ENCODE results near the gene SAMD14.

Gene SAMD14

DNA sequence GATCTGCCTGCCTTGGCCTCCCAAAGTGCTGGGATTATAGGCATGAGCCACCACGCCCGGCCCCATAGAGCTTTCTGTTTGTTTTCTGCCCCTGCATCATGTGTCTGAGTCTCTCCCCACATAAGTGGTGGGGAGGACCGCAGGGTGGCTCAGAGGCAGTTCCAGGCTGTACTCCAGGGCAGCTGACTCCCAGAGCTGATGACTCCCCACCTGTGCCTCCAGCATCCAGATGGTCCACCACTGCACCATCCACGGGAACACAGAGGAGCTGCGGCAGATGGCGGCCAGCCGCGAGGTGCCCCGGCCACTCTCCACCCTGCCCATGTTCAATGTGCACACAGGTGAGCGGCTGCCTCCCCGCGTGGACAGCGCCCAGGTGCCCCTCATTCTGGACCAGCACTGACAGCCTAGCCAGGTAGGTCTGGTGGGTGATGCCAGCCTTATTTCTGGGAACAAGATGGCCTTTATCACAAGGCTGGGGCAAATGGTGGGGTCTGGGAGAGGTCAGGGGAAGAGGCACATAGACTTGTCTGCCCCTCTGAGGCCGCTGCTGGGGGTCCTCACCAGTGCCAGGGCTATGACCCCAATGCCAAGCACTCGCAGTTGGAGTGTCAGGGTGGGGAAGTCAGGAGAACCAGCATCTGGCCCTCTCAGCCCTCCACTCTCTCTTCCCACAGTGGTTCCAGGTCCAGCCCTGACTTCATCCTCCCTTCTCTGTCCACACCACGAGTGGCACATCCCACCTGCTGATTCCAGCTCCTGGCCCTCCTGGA is 45.3 kb upstream of the SAMD14 start:
- H3K4me1 ChIP-seq = peaks cover 7% of the 10 kb centered on the region
- no peaks in the 10 kb centered on the region for H3K36me3 ChIP-seq (ENCODE audit: control insufficient read depth, insufficient read depth, low read length)
- H3K9ac ChIP-seq = no peak overlapping the region
- TF ChIP-seq, protein P1, sequence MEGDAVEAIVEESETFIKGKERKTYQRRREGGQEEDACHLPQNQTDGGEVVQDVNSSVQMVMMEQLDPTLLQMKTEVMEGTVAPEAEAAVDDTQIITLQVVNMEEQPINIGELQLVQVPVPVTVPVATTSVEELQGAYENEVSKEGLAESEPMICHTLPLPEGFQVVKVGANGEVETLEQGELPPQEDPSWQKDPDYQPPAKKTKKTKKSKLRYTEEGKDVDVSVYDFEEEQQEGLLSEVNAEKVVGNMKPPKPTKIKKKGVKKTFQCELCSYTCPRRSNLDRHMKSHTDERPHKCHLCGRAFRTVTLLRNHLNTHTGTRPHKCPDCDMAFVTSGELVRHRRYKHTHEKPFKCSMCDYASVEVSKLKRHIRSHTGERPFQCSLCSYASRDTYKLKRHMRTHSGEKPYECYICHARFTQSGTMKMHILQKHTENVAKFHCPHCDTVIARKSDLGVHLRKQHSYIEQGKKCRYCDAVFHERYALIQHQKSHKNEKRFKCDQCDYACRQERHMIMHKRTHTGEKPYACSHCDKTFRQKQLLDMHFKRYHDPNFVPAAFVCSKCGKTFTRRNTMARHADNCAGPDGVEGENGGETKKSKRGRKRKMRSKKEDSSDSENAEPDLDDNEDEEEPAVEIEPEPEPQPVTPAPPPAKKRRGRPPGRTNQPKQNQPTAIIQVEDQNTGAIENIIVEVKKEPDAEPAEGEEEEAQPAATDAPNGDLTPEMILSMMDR (IDR thresholded peaks at IDR 0.05) = no peak
- no peak overlapping the region for H3K4me3 ChIP-seq (ENCODE audit: low read depth, low read length)
- no peaks in the 10 kb centered on the region for H3K27me3 ChIP-seq (ENCODE audit: control insufficient read depth, insufficient read depth, low read length)
- no peaks in the 10 kb centered on the region for H3K79me2 ChIP-seq
- H3K4me2 ChIP-seq (ENCODE audit: low read length) = no peak overlapping the region
- H2AFZ ChIP-seq = no peak overlapping the region
- no peak overlapping the region for H3K27ac ChIP-seq
- H3K9me3 ChIP-seq (ENCODE audit: control insufficient read depth, low read length) = no peaks in the 10 kb centered on the region

DNA sequence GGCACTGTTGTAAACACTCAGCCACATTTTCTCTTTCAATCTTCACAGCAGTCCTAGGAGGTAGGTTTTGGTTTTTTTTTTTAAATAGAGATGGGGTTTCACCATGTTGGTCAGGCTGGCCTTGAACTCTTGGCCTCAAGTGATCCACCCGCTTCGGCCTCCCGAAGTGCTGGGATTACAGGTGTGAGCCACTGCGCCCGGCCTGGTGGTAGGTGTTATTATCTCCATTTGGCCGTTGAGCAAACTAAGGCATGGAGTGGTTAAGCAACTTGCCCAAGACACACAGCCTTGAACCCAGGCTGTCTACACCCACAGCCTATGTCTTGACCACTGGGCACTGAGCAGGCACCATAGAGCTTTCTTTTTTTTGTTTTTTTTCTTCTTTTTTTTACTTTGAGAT is 44.5 kb upstream of the SAMD14 start:
- no peaks in the 10 kb centered on the region for H3K9me3 ChIP-seq (ENCODE audit: control insufficient read depth, low read length)
- H3K27ac ChIP-seq = no peak overlapping the region
- TF ChIP-seq, protein P1 (IDR thresholded peaks at IDR 0.05) = no peak
- H2AFZ ChIP-seq = no peak overlapping the region
- no peak overlapping the region for H3K4me2 ChIP-seq (ENCODE audit: low read length)
- H3K4me1 ChIP-seq = peaks cover 7% of the 10 kb centered on the region
- no peaks in the 10 kb centered on the region for H3K79me2 ChIP-seq
- no peak overlapping the region for H3K4me3 ChIP-seq (ENCODE audit: low read depth, low read length)
- H3K36me3 ChIP-seq (ENCODE audit: control insufficient read depth, insufficient read depth, low read length) = no peaks in the 10 kb centered on the region
- H3K9ac ChIP-seq = no peak overlapping the region
- no peaks in the 10 kb centered on the region for H3K27me3 ChIP-seq (ENCODE audit: control insufficient read depth, insufficient read depth, low read length)

DNA sequence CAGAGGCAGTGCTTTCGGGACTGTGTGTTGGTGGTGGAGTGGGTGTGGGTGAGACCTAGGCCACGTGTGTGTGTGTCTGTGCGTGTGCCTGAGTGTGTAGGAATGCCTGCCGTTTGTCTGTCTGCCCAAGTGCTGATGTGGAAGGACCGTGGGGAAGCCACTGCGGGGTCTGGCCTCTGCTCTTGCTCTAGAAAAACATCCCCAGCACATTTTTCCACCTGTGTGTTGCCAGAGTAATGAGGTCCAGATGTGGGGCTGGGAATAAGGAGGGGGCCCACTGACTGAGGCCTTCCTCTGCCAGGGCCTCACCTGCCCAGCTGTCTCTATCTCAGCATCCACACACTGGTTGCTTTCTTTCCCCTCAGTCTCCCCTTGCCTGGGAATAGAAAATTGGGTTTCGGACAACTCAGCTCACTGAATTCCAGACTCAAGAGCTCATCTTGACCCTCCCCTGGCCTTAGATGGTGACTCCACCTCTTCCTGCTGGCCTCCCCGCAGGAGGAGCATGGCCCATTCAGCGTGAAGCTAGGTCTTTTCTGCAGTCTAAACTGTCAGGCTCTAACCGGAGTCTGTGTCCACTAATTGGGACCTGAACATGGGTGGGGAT is 43.5 kb upstream of the SAMD14 start:
- Histone ChIP-seq H3K27me3 (ENCODE audit: control insufficient read depth, insufficient read depth, low read length) (no peaks in the 10 kb centered on the region), H3K9ac (no peak overlapping the region), H3K36me3 (ENCODE audit: control insufficient read depth, insufficient read depth, low read length) (no peaks in the 10 kb centered on the region), H3K4me2 (ENCODE audit: low read length) (no peak overlapping the region), H3K79me2 (no peaks in the 10 kb centered on the region), H3K9me3 (ENCODE audit: control insufficient read depth, low read length) (no peaks in the 10 kb centered on the region), H3K4me3 (ENCODE audit: low read depth, low read length) (no peak overlapping the region), H3K4me1 (peaks cover 4% of the 10 kb centered on the region), H2AFZ (no peak overlapping the region), H3K27ac (no peak overlapping the region)
- TF ChIP-seq, protein P1 (IDR thresholded peaks at IDR 0.05) = no peak

DNA sequence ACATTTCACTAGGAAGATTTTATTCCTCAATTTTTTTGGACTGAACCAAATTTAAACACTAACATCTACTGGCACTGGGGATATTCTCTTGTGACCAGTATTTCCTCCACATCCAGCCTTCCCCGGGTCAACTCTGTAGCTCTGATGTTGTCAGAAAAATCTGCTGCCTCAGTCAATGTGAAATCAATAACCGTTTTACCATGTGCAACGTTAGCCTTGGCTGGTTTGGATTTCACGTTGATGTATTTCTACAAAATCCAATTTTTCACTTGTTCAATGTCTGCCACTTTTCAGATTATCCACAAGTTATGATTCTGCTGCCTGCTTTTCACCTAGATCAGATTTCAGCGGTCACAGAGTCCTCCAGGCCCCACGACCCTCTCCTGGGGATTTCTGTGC is 43.0 kb upstream of the SAMD14 start:
- no peak overlapping the region for H3K9ac ChIP-seq
- TF ChIP-seq, protein P1 (IDR thresholded peaks at IDR 0.05) = no peak
- no peak overlapping the region for H3K4me3 ChIP-seq (ENCODE audit: low read depth, low read length)
- H2AFZ ChIP-seq = no peak overlapping the region
- H3K9me3 ChIP-seq (ENCODE audit: control insufficient read depth, low read length) = no peaks in the 10 kb centered on the region
- H3K27ac ChIP-seq = no peak overlapping the region
- no peak overlapping the region for H3K4me2 ChIP-seq (ENCODE audit: low read length)
- H3K36me3 ChIP-seq (ENCODE audit: control insufficient read depth, insufficient read depth, low read length) = no peaks in the 10 kb centered on the region
- H3K4me1 ChIP-seq = no peaks in the 10 kb centered on the region
- no peaks in the 10 kb centered on the region for H3K27me3 ChIP-seq (ENCODE audit: control insufficient read depth, insufficient read depth, low read length)
- no peaks in the 10 kb centered on the region for H3K79me2 ChIP-seq

Measured in parathyroid adenoma (tissue), 2 donors.